Stimulated activated CD4-positive, alpha-beta T cell treated with anti-CD3 and anti-CD28 coated beads, Interleukin-1b, Interleukin-23, amount 100 ng/mL, for 24 hours (primary cell): ENCODE measurements around the gene LRRC32.

Source experiments
- DNase-seq, 4 experiments: peaks; one replicate each; pipeline ENCODE4 v3.0.0-alpha.2; 2020; ENCODE audit warnings: low read depth in 4 of 4, low spot score in 1 of 4

LRRC32 gene

GRCh38 chr11:76664578-76665061, 5.9 kb downstream of the LRRC32 start:
- DNase-seq: no peak

- DNase-seq: no peak
These were observed 6.6 kb downstream of the LRRC32 start for GRCh38 chr11:76663912-76664440.

- no peak for DNase-seq
These were observed 7.1 kb downstream of the LRRC32 start for GRCh38 chr11:76663486-76663810.

GRCh38 chr11:76662656-76663485, 7.7 kb downstream of the LRRC32 start:
- no peak for DNase-seq

- DNase-seq: no peak
These were observed 8.6 kb downstream of the LRRC32 start for GRCh38 chr11:76661834-76662434.

- DNase-seq: no peak
These were observed 9.2 kb downstream of the LRRC32 start for GRCh38 chr11:76661306-76661751.

GRCh38 chr11:76660533-76661305, 9.8 kb downstream of the LRRC32 start:
- no peak for DNase-seq

- no peak for DNase-seq
These were observed 10.6 kb downstream of the LRRC32 start for GRCh38 chr11:76659672-76660532.

- DNase-seq: no peak
These were observed 11.6 kb downstream of the LRRC32 start for GRCh38 chr11:76658651-76659650.

- no peak for DNase-seq
These were observed 12.3 kb downstream of the LRRC32 start for GRCh38 chr11:76658231-76658630.

- DNase-seq: no peak
These were observed 13.1 kb downstream of the LRRC32 start for GRCh38 chr11:76657187-76658170.

- no peak for DNase-seq
These were observed 13.9 kb downstream of the LRRC32 start for GRCh38 chr11:76656571-76657081.

- no peak for DNase-seq
These were observed 14.5 kb downstream of the LRRC32 start for GRCh38 chr11:76656050-76656531.

- DNase-seq: no peak
These were observed 15.0 kb downstream of the LRRC32 start for GRCh38 chr11:76655501-76656049.

GRCh38 chr11:76654980-76655379, 15.6 kb downstream of the LRRC32 start:
- no peak for DNase-seq

GRCh38 chr11:76654298-76654851, 16.2 kb downstream of the LRRC32 start:
- no peak for DNase-seq

- no peak for DNase-seq
These were observed 16.8 kb downstream of the LRRC32 start for GRCh38 chr11:76653674-76654284.
